Lung (tissue), 12 donors: ENCODE results near the gene CHERP. TPM values are rescaled to one million over a fixed set of nuclear protein-coding genes. Genes with fewer than 3 reads are reported as not detected.

Experiments
- ATAC-seq: fragments of 200-7000 bp; cut with Tn5 transposase; one replicate; pipeline ENCODE4 v1.9.1; 2020; ENCODE audit warnings: moderate number of reproducible peaks; ENCODE audit not compliant: insufficient read depth, low FRiP score
- DNase-seq, 3 donors: peaks; one replicate each; pipeline ENCODE4 v3.0.0-alpha.2; 2013 to 2017
- H3K27ac ChIP-seq, 2 donors: one replicate each; pipeline ENCODE4 v1.5.1; 2013; ENCODE audit warnings: mild to moderate bottlenecking in 2 of 2, moderate library complexity in 2 of 2, control low read depth in 1 of 2, inconsistent platforms in 1 of 2, low read depth in 1 of 2, low read length in 1 of 2
- H3K27me3 ChIP-seq, 3 donors: one replicate each; pipeline ENCODE4 v1.5.1; 2013; ENCODE audit warnings: low read length in 2 of 3; ENCODE audit not compliant: control insufficient read depth in 3 of 3, insufficient read depth in 3 of 3
- H3K36me3 ChIP-seq, 4 donors: one replicate each; pipeline ENCODE4 v1.5.1; 2013; ENCODE audit warnings: low read length in 4 of 4, mild to moderate bottlenecking in 1 of 4, moderate library complexity in 1 of 4; ENCODE audit not compliant: control insufficient read depth in 4 of 4, insufficient read depth in 4 of 4
- H3K4me1 ChIP-seq, 5 donors: one replicate each; pipeline ENCODE4 v1.5.1; 2013; ENCODE audit warnings: low read length in 5 of 5, mild to moderate bottlenecking in 2 of 5, moderate library complexity in 1 of 5; ENCODE audit not compliant: control insufficient read depth in 5 of 5, insufficient read depth in 5 of 5
- H3K4me3 ChIP-seq: one replicate; pipeline ENCODE4 v1.5.1; 2013; ENCODE audit warnings: mild to moderate bottlenecking, control low read depth, moderate library complexity
- H3K9ac ChIP-seq, 2 donors: one replicate each; pipeline ENCODE4 v1.5.1; 2013; ENCODE audit warnings: low read length in 2 of 2, control low read depth in 1 of 2; ENCODE audit not compliant: insufficient read depth in 1 of 2
- H3K9me3 ChIP-seq, 4 donors: one replicate each; pipeline ENCODE4 v1.5.1; 2013; ENCODE audit warnings: low read length in 3 of 4, mild to moderate bottlenecking in 1 of 4, moderate library complexity in 1 of 4; ENCODE audit not compliant: control insufficient read depth in 4 of 4, insufficient read depth in 3 of 4
- CTCF ChIP-seq: IDR thresholded peaks from 2 replicates; pipeline ENCODE4 v1.5.1; 2012; ENCODE audit warnings: mild to moderate bottlenecking; ENCODE audit errors: control extremely low read depth, extremely low read depth
- WGBS, 2 donors: extraction: QIAGEN DNeasy Blood & Tissue Kit; methylation state at CpG; one replicate each; pipeline ENCODE4 v1.1.7; 2013; 5-methylcytosine and 5-hydroxymethylcytosine counted together
- polyA plus RNA-seq, 2 donors: library from polyadenylated mRNA; stranded (reverse); fragments of 200-250 nt; gene quantifications; one replicate each; pipeline ENCODE4 v1.2.1, GENCODE V29; 2013
- total RNA-seq, 2 donors: library from RNA; depleted of rRNA in 1 of 2; stranded (reverse); fragments of >200 nt in 1 of 2; gene quantifications; one replicate each; pipeline ENCODE4 v1.2.1, GENCODE V29; 2014 to 2021
- donor health status: control.
- donor health status: control.
- donor health status: Bipolar disorder and iron deficiency.
- donor health status: healthy.
- donor health status: DM: yes; HTN: yes; CAD: no.

CHERP gene
- total and polyA plus RNA-seq, 4 donors, result 19.5 to 30.9 (median 23.3) TPM

DNA sequence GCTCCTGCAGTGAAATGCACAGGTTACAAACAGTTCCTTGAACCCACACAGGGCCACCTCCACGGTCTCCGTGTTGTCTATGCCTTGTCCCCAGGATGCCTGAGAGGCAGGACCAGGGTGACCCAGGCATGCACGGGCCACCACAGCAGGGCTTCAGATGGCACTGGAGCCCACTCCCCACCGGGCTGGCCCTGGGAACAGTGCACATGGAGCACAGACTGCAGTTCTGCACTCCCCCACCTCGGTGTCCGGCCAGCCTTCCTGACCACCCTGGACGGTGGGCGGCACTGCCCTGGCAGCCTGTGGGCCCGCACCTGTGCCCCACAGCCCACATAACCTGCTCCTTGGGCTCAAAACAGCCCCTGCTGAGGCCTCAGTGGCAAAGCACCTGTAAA is 44.2 kb upstream of the CHERP start:
- WGBS, 2 donors, result 85 to 91% methylated on average over 9 of the region's 9 CpGs
- Histone ChIP-seq H3K27me3 (no peaks in the 10 kb centered on the region), H3K9me3 (no peaks in the 10 kb centered on the region), H3K4me1 (peaks cover 16 to 65% (median 34%) of the 10 kb centered on the region in 5 donors), H3K36me3 (peaks cover 0 to 2% (median 0%) of the 10 kb centered on the region in 4 donors), H3K4me3 (no peak overlapping the region), H3K27ac (peak overlapping the region in 1 of 2 donors; percentile 7), H3K9ac (no peak overlapping the region)
- no peak for DNase-seq
- no peak for TF ChIP-seq CTCF
- no peak for ATAC-seq

GRCh38 chr19:16585808-16586476 is 43.7 kb upstream of the CHERP start:
- H3K27ac ChIP-seq, result peak overlapping the region in 1 of 2 donors; percentile 27
- TF ChIP-seq CTCF, result no peak
- no peaks in the 10 kb centered on the region for H3K9me3 ChIP-seq
- WGBS, 2 donors, result 79 to 82% methylated on average over 11 of the region's 11 CpGs
- H3K4me1 ChIP-seq, result peaks cover 16 to 65% (median 34%) of the 10 kb centered on the region in 5 donors
- no peak overlapping the region for H3K9ac ChIP-seq
- H3K36me3 ChIP-seq, result peaks cover 0 to 2% (median 0%) of the 10 kb centered on the region in 4 donors
- peak; percentile 11 for ATAC-seq
- H3K27me3 ChIP-seq, result no peaks in the 10 kb centered on the region
- H3K4me3 ChIP-seq, result no peak overlapping the region
- no peak for DNase-seq

DNA sequence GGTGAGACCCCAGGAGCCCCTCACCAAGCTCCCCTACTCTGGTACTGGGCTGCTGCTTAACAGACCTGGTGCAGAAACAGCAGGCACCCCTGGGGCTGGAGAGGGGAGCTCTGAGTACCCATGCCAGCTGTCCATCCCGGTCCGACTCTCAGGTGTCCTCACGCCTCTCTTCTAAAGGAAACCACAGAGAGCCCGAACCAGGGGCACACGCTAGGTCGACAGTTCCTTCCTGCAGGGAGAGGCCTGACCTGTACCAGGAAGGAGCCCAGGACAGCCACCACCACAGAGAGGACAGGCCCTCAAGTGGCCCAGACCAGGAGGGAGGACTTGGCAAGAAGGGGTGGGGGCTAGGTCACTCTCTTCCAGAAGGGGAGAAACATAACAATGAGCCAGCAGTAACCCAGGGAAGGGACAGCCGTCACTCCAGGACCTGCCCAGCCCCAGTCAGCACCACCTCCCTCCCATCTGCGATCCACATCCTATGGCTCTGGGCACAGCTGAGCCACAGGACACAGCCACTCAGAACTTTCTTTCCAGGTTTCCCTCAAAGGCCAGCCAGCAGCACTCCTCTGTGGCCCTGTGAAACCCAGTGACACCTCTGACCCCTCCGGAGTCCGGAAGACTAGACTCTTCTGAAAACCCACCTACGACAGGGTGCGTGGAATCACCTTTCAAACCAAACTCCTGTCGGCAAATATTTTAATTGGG is 43.0 kb upstream of the CHERP start:
- DNase-seq, result no peak
- 56 to 62% methylated on average over 13 of the region's 13 CpGs for WGBS, 2 donors
- no peak for TF ChIP-seq CTCF
- H3K36me3 ChIP-seq, result peaks cover 0 to 2% (median 0%) of the 10 kb centered on the region in 4 donors
- H3K4me3 ChIP-seq, result no peak overlapping the region
- H3K9ac ChIP-seq, result no peak overlapping the region
- no peaks in the 10 kb centered on the region for H3K27me3 ChIP-seq
- H3K9me3 ChIP-seq, result no peaks in the 10 kb centered on the region
- H3K4me1 ChIP-seq, result peaks cover 16 to 65% (median 34%) of the 10 kb centered on the region in 5 donors
- peak overlapping the region in 1 of 2 donors; percentile 27 for H3K27ac ChIP-seq
- ATAC-seq, result no peak
